Activated naive CD4-positive, alpha-beta T cell treated with anti-CD3 and anti-CD28 coated beads, Interleukin-2, amount 50 U/mL, for 72 hours (primary cell): Measurements from ENCODE around the gene EPPIN. TPM values are rescaled to one million over a fixed set of nuclear protein-coding genes. Genes with fewer than 3 reads are reported as not detected.

ENCODE experiments used
- ATAC-seq, 2 donors: fragments of 150-1000 bp; cut with Tn5 transposase; 2 replicates each; pipeline ENCODE4 v1.10.0; 2021; ENCODE audit warnings: mild to moderate bottlenecking in 2 of 2, moderate library complexity in 2 of 2
- DNase-seq, 2 donors: peaks; one replicate each; pipeline ENCODE4 v3.0.0; 2021 to 2022; ENCODE audit warnings: low spot score in 2 of 2
- H3K27ac Mint-ChIP-seq, 2 donors: one replicate each; pipeline ENCODE4 v1.8.0; 2022; ENCODE audit warnings: mild to moderate bottlenecking in 2 of 2, mixed read lengths in 2 of 2
- H3K36me3 Mint-ChIP-seq, 2 donors: one replicate each; pipeline ENCODE4 v1.8.0; 2022; ENCODE audit warnings: mixed read lengths in 2 of 2
- H3K9me3 Mint-ChIP-seq, 2 donors: one replicate each; pipeline ENCODE4 v1.8.0; 2022; ENCODE audit warnings: mixed read lengths in 2 of 2
- total RNA-seq, 2 donors: library from RNA; stranded (reverse); gene quantifications; one replicate each; pipeline ENCODE4 v1.2.3, GENCODE V29; 2022

Gene EPPIN
- total RNA-seq, 2 donors from 2014 or later, result not detected

DNA sequence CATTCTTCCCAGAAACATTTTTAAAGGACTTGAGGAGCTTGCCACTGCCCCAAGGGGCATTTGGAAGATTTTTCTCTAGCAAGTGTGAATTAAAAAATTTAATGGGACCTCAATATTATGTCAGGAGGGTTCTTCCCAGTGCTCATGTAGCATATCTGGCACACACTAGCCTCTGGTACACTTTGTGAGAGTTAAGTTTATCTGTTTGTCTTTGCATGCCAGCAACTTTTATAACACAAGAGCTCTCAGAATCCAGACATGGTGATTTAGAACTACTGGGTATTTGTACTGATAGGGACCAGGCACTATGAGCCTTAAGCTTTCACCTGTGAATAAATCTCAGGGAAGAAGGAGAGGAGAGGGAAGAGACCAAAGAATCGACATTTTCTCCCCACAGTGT, 44.6 kb downstream of the EPPIN start:
- H3K9me3 Mint-ChIP-seq, result no peaks in the 10 kb centered on the region
- no peak for ATAC-seq

DNA sequence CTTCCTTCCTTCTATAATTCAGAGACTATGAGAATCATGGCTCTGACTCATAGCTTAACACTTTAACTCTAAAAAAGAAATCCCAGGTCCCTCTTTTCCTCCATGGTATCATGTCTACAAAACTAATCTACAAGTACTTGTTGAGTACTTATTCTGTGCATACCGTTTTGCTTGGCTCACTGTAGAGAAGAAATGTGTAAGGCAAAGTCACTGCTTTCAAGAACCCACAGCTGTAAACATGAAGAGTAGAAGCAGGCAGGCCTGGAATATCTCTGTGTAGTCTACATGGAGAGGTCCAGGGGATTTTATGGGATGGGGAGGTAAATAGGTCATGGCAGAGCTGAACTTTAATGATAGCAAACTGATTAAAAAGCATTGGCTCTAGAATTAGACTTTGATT, 45.6 kb downstream of the EPPIN start:
- no peak for ATAC-seq
- Mint-ChIP-seq H3K9me3 (no peaks in the 10 kb centered on the region), H3K36me3 (no peaks in the 10 kb centered on the region), H3K27ac (no peak overlapping the region)
- no peak for DNase-seq

More for the DNA sequence above, 44.6 kb downstream of the EPPIN start:
- DNase-seq, result no peak
- H3K36me3 Mint-ChIP-seq, result no peaks in the 10 kb centered on the region
- no peak overlapping the region for H3K27ac Mint-ChIP-seq

DNA sequence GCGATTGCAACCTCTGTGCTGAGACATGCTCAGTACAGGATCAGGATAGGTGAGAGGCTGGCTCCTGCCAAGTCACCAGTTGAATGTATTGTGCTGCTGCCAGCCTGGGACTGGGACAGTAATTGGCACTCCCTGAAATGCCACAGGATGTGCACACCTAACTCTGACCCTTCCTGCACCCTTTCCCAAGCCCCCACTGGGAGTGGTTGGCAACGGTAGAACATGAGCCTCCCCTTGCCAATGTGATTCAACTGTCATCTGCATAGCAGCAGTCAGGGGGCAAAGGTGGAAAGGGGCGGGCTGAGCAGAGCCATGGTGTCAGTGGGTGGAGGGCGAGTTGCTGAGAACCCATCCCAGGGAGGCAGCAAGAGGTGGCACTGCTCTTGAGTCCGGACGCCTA, 47.2 kb downstream of the EPPIN start:
- no peak overlapping the region for H3K27ac Mint-ChIP-seq
- H3K9me3 Mint-ChIP-seq, result no peaks in the 10 kb centered on the region
- ATAC-seq (no peak), DNase-seq (no peak)
- H3K36me3 Mint-ChIP-seq, result no peaks in the 10 kb centered on the region

DNA sequence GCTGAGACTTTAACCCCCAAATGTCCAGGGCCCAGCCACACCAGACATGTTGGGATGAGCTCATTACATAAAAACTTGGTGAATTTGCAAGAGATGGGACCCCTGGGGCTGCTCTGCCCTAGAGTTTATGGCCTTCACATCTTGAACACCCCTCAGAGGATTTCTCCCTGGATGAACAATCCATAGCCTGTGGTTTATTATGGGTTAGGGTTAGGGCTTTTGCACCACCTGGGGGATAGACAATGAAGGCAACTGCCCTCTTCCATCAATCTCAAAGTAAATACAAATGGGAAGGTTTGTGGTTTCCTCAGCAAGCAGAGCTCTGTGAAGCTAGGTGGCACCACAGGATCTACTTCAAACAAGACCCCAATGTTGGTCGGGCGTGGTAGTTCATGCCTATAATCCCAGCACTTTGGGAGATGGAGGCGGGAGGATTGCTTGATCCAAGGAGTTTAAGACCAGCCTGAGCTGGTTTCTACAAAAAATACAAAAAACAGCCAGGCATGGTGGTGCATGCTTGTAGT, 49.2 kb downstream of the EPPIN start:
- ATAC-seq (no peak), DNase-seq (no peak)
- Mint-ChIP-seq H3K36me3 (no peaks in the 10 kb centered on the region), H3K27ac (no peak overlapping the region), H3K9me3 (no peaks in the 10 kb centered on the region)

DNA sequence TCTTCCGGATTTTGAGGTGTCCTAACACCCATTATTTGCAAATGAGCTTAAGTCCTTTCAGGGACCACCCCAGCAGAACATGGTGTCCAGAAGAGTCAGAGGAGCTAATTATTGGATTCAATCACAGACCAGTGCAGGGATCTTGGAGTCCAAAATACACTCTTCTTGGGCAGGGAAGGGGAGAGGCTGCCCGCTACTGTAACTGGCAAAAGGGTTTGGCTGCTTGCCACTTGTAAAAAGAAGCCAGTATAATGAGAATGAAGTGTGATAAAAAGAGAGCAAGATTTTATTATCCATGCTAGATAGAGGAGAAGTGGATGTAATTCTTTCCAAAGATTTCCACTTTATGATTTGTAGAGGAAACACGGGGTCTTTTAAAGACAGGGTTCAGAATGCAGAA, 51.0 kb downstream of the EPPIN start:
- no peaks in the 10 kb centered on the region for H3K9me3 Mint-ChIP-seq
- DNase-seq (no peak), ATAC-seq (no peak)
- no peaks in the 10 kb centered on the region for H3K36me3 Mint-ChIP-seq
- no peak overlapping the region for H3K27ac Mint-ChIP-seq

DNA sequence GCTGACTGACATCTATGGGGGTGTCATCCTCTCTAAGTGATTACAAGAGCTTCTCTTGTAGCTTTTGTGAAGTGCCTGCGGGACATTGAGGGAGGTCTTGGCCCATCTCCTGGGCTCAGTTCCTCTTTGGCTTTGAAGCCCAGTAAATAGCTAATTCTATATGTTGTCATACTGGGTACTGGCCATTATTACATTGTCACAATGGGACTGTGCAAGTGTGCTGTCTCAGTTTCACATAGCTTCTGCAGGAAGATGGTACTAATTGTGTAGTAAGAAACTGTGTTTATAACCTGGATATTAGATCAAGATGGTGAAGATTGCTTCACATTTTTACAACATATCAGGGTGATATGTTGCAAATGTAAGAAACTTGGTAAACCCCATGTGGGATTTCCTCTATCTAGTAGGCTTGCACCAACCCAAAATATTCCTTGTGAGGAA, 51.7 kb downstream of the EPPIN start:
- H3K27ac Mint-ChIP-seq, result no peak overlapping the region
- no peaks in the 10 kb centered on the region for H3K9me3 Mint-ChIP-seq
- no peaks in the 10 kb centered on the region for H3K36me3 Mint-ChIP-seq
- ATAC-seq (no peak), DNase-seq (no peak)

Other genes with a start within 250 kb of the EPPIN start
- gene RBPJL, start 240.6 kb downstream of the EPPIN start, total RNA-seq, result not detected
- 1 to 10 TPM in 1 of 2 donors, under 1 TPM in 1; 0.11 to 1.4 TPM for gene MATN4, start 239.1 kb downstream of the EPPIN start, total RNA-seq
- gene SDC4, start 199.0 kb downstream of the EPPIN start, total RNA-seq, result 10 to 100 TPM; 23.5 to 33.0 TPM
- 10 to 100 TPM; 28.0 to 33.3 TPM for gene SYS1, start 184.2 kb downstream of the EPPIN start, total RNA-seq
- under 1 TPM; 0.16 to 0.45 TPM for gene TP53TG5, start 169.1 kb downstream of the EPPIN start, total RNA-seq
- gene DBNDD2, start 139.1 kb downstream of the EPPIN start, total RNA-seq, result 10 to 100 TPM; 22.7 to 50.9 TPM
- 10 to 100 TPM; 45.0 to 59.1 TPM for gene PIGT, start 131.3 kb downstream of the EPPIN start, total RNA-seq
- gene WFDC2, start 77.6 kb downstream of the EPPIN start, total RNA-seq, result 1 to 10 TPM; 1.2 to 2.5 TPM
- gene SPINT3, start 31.8 kb downstream of the EPPIN start, total RNA-seq, result not detected
- gene WFDC6, start 7.9 kb downstream of the EPPIN start, total RNA-seq, result not detected
- gene WFDC8, start 31.9 kb upstream of the EPPIN start, total RNA-seq, result not detected
- gene WFDC10A, start 82.3 kb upstream of the EPPIN start, total RNA-seq, result not detected
- gene WFDC9, start 83.9 kb upstream of the EPPIN start, total RNA-seq, result not detected
- not detected for gene WFDC11, start 122.8 kb upstream of the EPPIN start, total RNA-seq
- not detected for gene WFDC13, start 154.6 kb upstream of the EPPIN start, total RNA-seq
- gene WFDC10B, start 157.6 kb upstream of the EPPIN start, total RNA-seq, result not detected
- gene SPINT4, start 174.9 kb upstream of the EPPIN start, total RNA-seq, result not detected
- under 1 TPM; 0.31 to 0.34 TPM for gene WFDC3, start 244.5 kb upstream of the EPPIN start, total RNA-seq
- gene DNTTIP1, start 244.6 kb upstream of the EPPIN start, total RNA-seq, result 10 to 100 TPM; 23.2 to 24.4 TPM